Endothelial cell of umbilical vein (primary cell): ENCODE data around the gene ZNF112. TPM values are rescaled to one million over a fixed set of nuclear protein-coding genes. Genes with fewer than 3 reads are reported as not detected.
A peak's percentile ranks its signal among the peaks of the same experiment; 100 is the strongest.

Experiments
- BruUV-seq: library from RNA; stranded (reverse); fragments of 400-500 nt; replicated peaks from 2 replicates; lab custom pipeline; 2021; lab: Mats Ljungman, UMichigan
- CTCF ChIA-PET: fragments of 300-600, 350-600 bp; sonication (Branson Sonifier 250); formaldehyde crosslinking; loops from one replicate; lab custom pipeline; 2021; ENCODE audit warnings: antibody characterized with exemption, inconsistent platforms; lab: Charles Lee
- POLR2A ChIA-PET: fragments of 300-600, 350-600 bp; sonication (Branson Sonifier 250); formaldehyde crosslinking; loops from one replicate; lab custom pipeline; 2021; ENCODE audit warnings: antibody characterized with exemption, inconsistent platforms; lab: Charles Lee
- DNase-seq: peaks from one replicate; pipeline ENCODE4 v3.0.0-alpha.2; 2011; ENCODE audit warnings: low read depth, low spot score
- FAIRE-seq: peaks from 2 replicates; lab custom pipeline; 2011; peaks lifted over from hg19 to GRCh38; lab: Jason Lieb, UNC
- H2AFZ ChIP-seq: 2 replicates; pipeline ENCODE4 v1.6.0; 2012; ENCODE audit warnings: low read depth, low read length, control low read depth, inconsistent platforms
- H3K27ac ChIP-seq: 2 replicates; pipeline ENCODE4 v1.5.1; 2011; ENCODE audit warnings: low read depth, mild to moderate bottlenecking, control low read depth, low read length, moderate library complexity; ENCODE audit not compliant: insufficient read depth
- H3K27me3 ChIP-seq, 2 experiments: 2 replicates each; pipeline versions ENCODE4 v1.6.0 to v1.6.1; 2011; ENCODE audit warnings: low read length in 2 of 2, mixed read lengths in 1 of 2; ENCODE audit not compliant: control insufficient read depth in 2 of 2, insufficient read depth in 2 of 2
- H3K36me3 ChIP-seq, 2 experiments: 2 replicates in 1 of 2; 3 replicates in 1 of 2; pipeline ENCODE4 v1.5.1; 2011; ENCODE audit warnings: low read length in 2 of 2, mild to moderate bottlenecking in 1 of 2, moderate library complexity in 1 of 2; ENCODE audit not compliant: control insufficient read depth in 2 of 2, insufficient read depth in 2 of 2; ENCODE audit errors: extremely low read depth in 1 of 2
- H3K4me1 ChIP-seq: 3 replicates; pipeline ENCODE4 v1.5.1; 2011; ENCODE audit warnings: mild to moderate bottlenecking, low read length; ENCODE audit not compliant: control insufficient read depth, insufficient read depth; ENCODE audit errors: extremely low read depth
- H3K4me2 ChIP-seq: 2 replicates; pipeline ENCODE4 v1.6.1; 2011; ENCODE audit warnings: low read length, control low read depth, mixed read lengths; ENCODE audit not compliant: insufficient read depth
- H3K4me3 ChIP-seq, 3 experiments: fragments of 200-600 bp in 1 of 3; sonication (generic), shearing (Covaris generic) in 1 of 3; replicated peaks in 1 of 3; 2 replicates each; pipeline ENCODE4 v1.5.1; 2011 to 2016; ENCODE audit warnings: control low read depth in 3 of 3, low read length in 3 of 3, mild to moderate bottlenecking in 2 of 3, inconsistent platforms in 1 of 3, low read depth in 1 of 3, moderate library complexity in 1 of 3; ENCODE audit not compliant: insufficient read depth in 1 of 3
- H3K79me2 ChIP-seq: 2 replicates; pipeline ENCODE4 v1.6.0; 2012; ENCODE audit warnings: low read length, inconsistent platforms; ENCODE audit not compliant: control insufficient read depth, insufficient read depth
- H3K9ac ChIP-seq: replicated peaks from 2 replicates; pipeline ENCODE3; 2011; ENCODE audit warnings: low read length, control low read depth; ENCODE audit not compliant: insufficient read depth; ENCODE audit errors: extremely low read depth
- H3K9me1 ChIP-seq: replicated peaks from 3 replicates; pipeline ENCODE4 v1.6.0; 2011; ENCODE audit warnings: mild to moderate bottlenecking, low read length; ENCODE audit not compliant: control insufficient read depth, insufficient read depth; ENCODE audit errors: extremely low read depth
- H3K9me3 ChIP-seq: replicated peaks from 2 replicates; pipeline ENCODE4 v1.5.1; 2012; ENCODE audit warnings: low read length, inconsistent platforms; ENCODE audit not compliant: control insufficient read depth, insufficient read depth
- H4K20me1 ChIP-seq: replicated peaks from 2 replicates; pipeline ENCODE3; 2011; ENCODE audit warnings: mild to moderate bottlenecking, low read length; ENCODE audit not compliant: control insufficient read depth, insufficient read depth; ENCODE audit errors: extremely low read depth
- CTCF ChIP-seq, 2 donors: IDR thresholded peaks; 1 replicate in 1 of 2; 2 replicates in 1 of 2; pipeline ENCODE4 v1.5.1; 2011; ENCODE audit warnings: low read length in 2 of 2, mild to moderate bottlenecking in 2 of 2, moderate library complexity in 2 of 2, control low read depth in 1 of 2, inconsistent platforms in 1 of 2, low read depth in 1 of 2; ENCODE audit not compliant: insufficient read depth in 1 of 2; ENCODE audit errors: extremely low read depth in 1 of 2
- EZH2 ChIP-seq: IDR thresholded peaks from 2 replicates; pipeline ENCODE4 v1.6.1; 2012; ENCODE audit warnings: borderline replicate concordance, low read depth, mild to moderate bottlenecking, moderate library complexity, low read length, inconsistent platforms; ENCODE audit not compliant: severe bottlenecking
- FOS ChIP-seq: IDR thresholded peaks from 2 replicates; pipeline ENCODE4 v1.6.1; 2011; ENCODE audit warnings: mild to moderate bottlenecking, low read length, moderate library complexity, borderline replicate concordance; ENCODE audit not compliant: insufficient read depth
- GATA2 ChIP-seq: IDR thresholded peaks from 2 replicates; pipeline ENCODE4 v1.7.0; 2011; ENCODE audit warnings: low read depth, mild to moderate bottlenecking, moderate library complexity, mixed read lengths, low read length; ENCODE audit not compliant: insufficient read length, insufficient read depth
- JUN ChIP-seq: IDR thresholded peaks from 2 replicates; pipeline ENCODE4 v1.6.1; 2011; ENCODE audit warnings: borderline replicate concordance, low read depth; ENCODE audit not compliant: insufficient read length, insufficient read depth
- MAX ChIP-seq: IDR thresholded peaks from 2 replicates; pipeline ENCODE4 v1.6.1; 2011; ENCODE audit not compliant: insufficient read depth, insufficient read length
- MYC ChIP-seq: IDR thresholded peaks from one replicate; pipeline ENCODE4 v1.6.1; 2011; ENCODE audit warnings: mild to moderate bottlenecking, low read depth, low read length
- POLR2A ChIP-seq: IDR thresholded peaks from 2 replicates; pipeline ENCODE4 v1.6.1; 2012; ENCODE audit warnings: low read depth, mild to moderate bottlenecking, control low read depth, low read length
- POLR2AphosphoS5 ChIP-seq: IDR thresholded peaks from 2 replicates; pipeline ENCODE4 v1.6.1; 2012; ENCODE audit warnings: low read depth, mild to moderate bottlenecking, control low read depth, low read length, moderate library complexity; ENCODE audit not compliant: insufficient read depth
- dilution Hi-C: fragments of 300-500 bp; cut with MboI; formaldehyde crosslinking; loops from one replicate; pipeline ENCODE4 v1.15.0; 2019; ENCODE audit warnings: low sequenced_read_pairs; ENCODE audit not compliant: extremely low pct_ligation_motif_present
- intact Hi-C: fragments of 100-400 bp; cut with micrococcal nuclease; formaldehyde crosslinking; loops from one replicate; pipeline ENCODE4 v1.10.0; 2022
- polyA plus RNA-seq, 4 experiments: library from polyadenylated mRNA; depleted of rRNA in 3 of 4; stranded (reverse) in 3 of 4; unstranded in 1 of 4; fragments of >200 nt; gene quantifications; 2 replicates each; pipeline versions ENCODE4 v1.2.1 to v1.2.3, GENCODE V29; 2011 to 2012; ENCODE audit warnings: missing spikeins in 1 of 4
- total RNA-seq: library from RNA; stranded (reverse); gene quantifications from 2 replicates; pipeline ENCODE4 v1.2.3, GENCODE V29; 2021

ZNF112 gene
- total and polyA plus RNA-seq, 2 donors (not counting 3 experiments of a cell fraction or from before 2014, with no cell fraction given), result 2.0 to 4.6 TPM

DNA sequence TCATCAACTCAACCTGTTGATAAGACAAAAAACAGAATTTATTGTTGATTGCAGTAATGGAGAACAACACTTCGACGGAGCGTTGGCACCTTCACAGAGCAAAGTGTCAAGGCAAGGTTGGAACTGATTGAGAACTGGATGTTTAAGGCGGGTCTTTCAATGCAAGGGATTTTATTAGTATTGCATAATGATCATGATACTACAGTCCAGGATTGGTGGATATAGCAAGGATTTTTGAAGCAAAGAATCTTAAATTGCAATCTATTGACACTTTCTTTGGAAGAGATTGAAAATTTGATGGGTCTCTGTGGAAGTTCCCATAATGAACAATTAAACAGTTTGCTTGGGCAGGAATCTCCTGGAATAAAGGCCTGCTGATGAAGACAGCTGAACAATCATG lies 51.0 kb downstream of the ZNF112 start:
- intact Hi-C loops, result loop anchor here (1.0 to 10.0 kb wide), 6 partner anchors 45 to 301 kb away; partner anchors contain the start of genes ZNF112, ZNF225, ZNF226 and ZNF227
- peak overlapping the region in 2 of 3 experiments; percentile 7 to 23 for H3K4me3 ChIP-seq
- H3K9me3 ChIP-seq, result no peaks in the 10 kb centered on the region
- dilution Hi-C loops, result no loop called here
- H3K9me1 ChIP-seq, result no peaks in the 10 kb centered on the region
- no peaks in the 10 kb centered on the region for H3K27me3 ChIP-seq
- peak overlapping the region; percentile 97 for H3K4me2 ChIP-seq
- H3K36me3 ChIP-seq, result no peaks in the 10 kb centered on the region
- FAIRE-seq (no peak), DNase-seq (no peak)
- peaks cover 5% of the 10 kb centered on the region for H3K4me1 ChIP-seq
- CTCF ChIA-PET, result interaction anchor here (1.3 to 1.4 kb wide), 2 partner anchors 47 to 141 kb away, joined by 3 to 4 read pairs; partner anchors contain the start of gene ZNF226
- H3K27ac ChIP-seq, result no peak overlapping the region
- peak overlapping the region; percentile 69 for H2AFZ ChIP-seq
- H3K79me2 ChIP-seq, result no peaks in the 10 kb centered on the region
- no TSS peak for BruUV-seq
- H4K20me1 ChIP-seq, result no peaks in the 10 kb centered on the region
- POLR2A ChIA-PET, result interaction anchor here (0.5 kb wide), 2 partner anchors 407 to 478 kb away, joined by 4 to 7 read pairs; partner anchors contain the start of gene ZNF283
- H3K9ac ChIP-seq, result no peak overlapping the region
- TF ChIP-seq CTCF (IDR thresholded peaks at IDR 0.05; ENCODE audit: extremely low read depth in 1 of 2, insufficient read depth in 1 of 2, low read depth in 1 of 2, low read length in 2 of 2) (no peak), MYC (no peak), POLR2A (no peak)

- H3K4me3 ChIP-seq, result peak within 1 kb of the TSS; percentile 76 to 95 (median 82)
- peak; percentile 97 for DNase-seq
- H3K4me1 ChIP-seq, result peaks cover 5% of the 10 kb centered on the region
- no TSS peak for BruUV-seq
- peak within 1 kb of the TSS; percentile 97 for H3K4me2 ChIP-seq
- no peaks in the 10 kb centered on the region for H4K20me1 ChIP-seq
- H3K79me2 ChIP-seq, result no peaks in the 10 kb centered on the region
- H3K9me1 ChIP-seq, result no peaks in the 10 kb centered on the region
- dilution Hi-C loops (no loop called here), intact Hi-C loops (loop anchor here (1.0 to 10.0 kb wide), 9 partner anchors 44 to 300 kb away; partner anchors contain the start of genes ZNF112, ZNF224, ZNF225 and ZNF226)
- TF ChIP-seq EZH2 (no peak), POLR2AphosphoS5 (peak; percentile 82), FOS (peak; percentile 90), CTCF (IDR thresholded peaks at IDR 0.05; ENCODE audit: extremely low read depth in 1 of 2, insufficient read depth in 1 of 2, low read depth in 1 of 2, low read length in 2 of 2) (no peak), JUN (peak; percentile 31), GATA2 (peak; percentile 61), MYC (no peak), POLR2A (peak; percentile 51), MAX (peak; percentile 3)
- peak; percentile 100 for FAIRE-seq
- H3K27ac ChIP-seq, result peak within 1 kb of the TSS; percentile 63
- ChIA-PET POLR2A (interaction anchor here (0.5 to 1.1 kb wide), 3 partner anchors 140 to 478 kb away, joined by 3 to 7 read pairs (median 4); partner anchors contain the start of genes ZNF226 and ZNF283), CTCF (interaction anchor here (1.3 to 1.4 kb wide), 3 partner anchors 46 to 140 kb away, joined by 3 to 5 read pairs (median 4); partner anchors contain the start of genes ZNF226 and ZNF227)
- peak within 1 kb of the TSS; percentile 67 for H3K9ac ChIP-seq
- no peaks in the 10 kb centered on the region for H3K9me3 ChIP-seq
- H2AFZ ChIP-seq, result peak within 1 kb of the TSS; percentile 100
- peaks cover 0 to 1% of the 10 kb centered on the region in 2 experiments for H3K36me3 ChIP-seq
- H3K27me3 ChIP-seq, result no peaks in the 10 kb centered on the region
These were observed 51.8 kb downstream of the ZNF112 start, which contains the start of gene ZNF235 for GRCh38 chr19:44304659-44305193. Gene ZNF235 (minus strand): TSS chr19:44305025. CDS start chr19:44303404, 1,621 bp downstream.
